Right renal pelvis (tissue), 4 donors: ENCODE data around the gene AFDN. TPM values are rescaled to one million over a fixed set of nuclear protein-coding genes. Genes with fewer than 3 reads are reported as not detected.
"Not testable (repeated sequence)": the region's sequence is repeated elsewhere in the genome, so short reads cannot be mapped to it uniquely, and the experiment has no call there.

ENCODE experiments used
- DNase-seq, 4 donors: peaks; one replicate each; pipeline ENCODE4 v3.0.0-alpha.2; 2013; ENCODE audit warnings: low read depth in 4 of 4, low spot score in 3 of 4, missing footprints in 1 of 4
- polyA plus RNA-seq, 4 donors: library from polyadenylated mRNA; unstranded; fragments of 120-200 nt; gene quantifications; one replicate each; pipeline ENCODE4 v1.2.1, GENCODE V29; 2013; ENCODE audit not compliant: insufficient read length in 4 of 4

The AFDN gene
- polyA plus RNA-seq, 4 donors: 162 to 199 (median 171) TPM

DNA sequence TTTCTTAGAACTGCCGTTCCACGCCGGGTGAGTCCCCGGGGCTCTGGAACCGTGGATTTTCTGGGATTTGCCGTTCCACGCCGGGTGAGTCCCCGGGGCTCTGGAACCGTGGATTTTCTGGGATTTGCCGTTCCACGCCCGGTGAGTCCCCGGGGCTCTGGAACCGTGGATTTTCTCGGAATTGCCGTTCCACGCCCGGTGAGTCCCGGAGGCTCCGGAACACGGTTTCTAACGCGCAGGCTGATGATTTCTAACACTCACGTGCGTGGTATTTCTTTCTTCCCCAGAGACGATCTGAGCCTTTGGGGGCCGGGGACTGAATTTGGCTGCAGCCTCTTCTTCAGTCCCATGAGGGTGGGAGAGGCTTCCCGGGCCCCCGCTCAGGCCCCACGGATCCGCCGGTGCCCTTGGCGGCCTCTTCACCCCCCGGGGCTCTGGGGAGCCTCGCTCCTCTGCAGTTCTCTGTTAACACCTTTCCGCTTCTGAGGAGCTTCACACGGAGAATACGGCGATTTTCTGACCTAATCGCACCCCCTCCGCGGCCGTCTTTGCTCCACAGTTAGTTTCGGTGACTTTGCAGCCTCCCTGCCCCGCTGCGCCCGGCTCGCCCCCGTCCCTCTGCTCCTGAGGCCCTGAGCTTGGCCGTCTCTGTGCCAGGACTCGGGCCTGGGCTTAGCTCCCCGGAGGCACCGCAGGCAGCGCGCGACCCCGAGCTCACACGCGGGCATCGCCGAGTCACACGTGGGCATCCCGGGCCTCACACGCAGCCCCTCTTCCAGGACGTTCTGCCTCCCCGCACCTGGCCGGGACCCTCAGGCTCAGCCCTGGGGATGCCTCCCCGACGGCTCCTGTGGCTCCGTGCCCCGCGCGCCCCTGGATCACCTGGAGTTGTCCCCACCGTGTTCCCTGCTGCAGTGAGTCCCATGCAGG, 163.6 kb downstream of the AFDN start:
- no peak for DNase-seq

DNA sequence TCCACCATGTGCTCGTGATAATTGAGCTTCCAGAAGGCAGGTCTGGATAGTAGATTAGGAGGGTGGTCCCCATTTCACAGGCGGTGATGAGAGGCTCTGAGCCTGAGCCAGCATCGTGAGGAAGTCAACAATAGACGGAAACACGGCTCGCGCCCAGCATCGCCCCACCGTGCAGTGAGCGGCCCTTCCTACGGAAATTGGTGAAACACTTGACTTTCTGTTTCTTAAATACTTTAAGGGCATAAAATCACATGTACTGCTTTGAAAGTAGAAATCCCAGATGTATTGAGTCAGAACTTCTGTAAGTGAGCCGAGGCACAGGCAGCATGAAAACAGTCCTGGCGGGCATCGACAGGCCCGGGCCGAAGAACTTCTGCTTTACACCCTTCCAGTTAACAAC, 166.5 kb downstream of the AFDN start:
- no peak for DNase-seq

DNA sequence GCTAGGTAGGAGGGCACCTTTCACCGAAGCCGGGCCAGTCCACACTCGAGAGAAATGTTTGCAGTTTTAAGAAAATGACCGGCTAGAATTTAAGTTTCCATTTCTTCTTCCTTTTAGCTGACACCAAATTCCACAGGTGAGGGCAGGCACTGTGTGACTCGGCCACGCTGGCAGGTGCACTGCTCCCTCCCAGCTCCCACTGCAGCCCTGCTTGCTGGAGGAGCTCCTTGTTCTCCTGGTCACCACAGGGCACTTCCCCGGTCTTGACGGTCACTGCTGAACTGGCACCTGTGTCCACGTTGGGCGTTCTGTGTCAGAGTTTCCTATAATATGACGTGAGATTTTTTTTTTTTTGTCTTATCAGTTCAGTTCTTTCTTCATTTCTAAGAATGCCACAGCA, 167.1 kb downstream of the AFDN start:
- no peak for DNase-seq

DNA sequence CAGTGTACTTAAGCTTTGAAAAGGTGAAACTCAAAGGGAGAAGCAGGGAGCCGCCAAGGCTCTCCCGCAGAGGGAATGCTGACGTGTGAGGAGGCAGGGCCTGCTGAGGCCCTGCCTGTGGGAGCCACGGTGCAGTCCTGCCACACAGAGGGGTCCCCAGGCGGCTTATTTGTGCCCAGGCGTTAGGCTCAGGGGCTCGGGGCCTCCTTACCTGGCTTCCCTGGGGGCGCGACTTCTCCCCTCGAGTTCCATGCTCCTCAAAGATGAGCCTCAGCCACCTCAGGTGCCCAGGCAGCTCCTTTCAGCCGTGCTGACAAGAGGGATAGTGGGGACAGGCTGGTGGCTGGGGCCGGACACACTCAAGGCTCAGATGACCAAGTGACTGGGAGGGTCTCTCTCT, 168.6 kb downstream of the AFDN start:
- no peak for DNase-seq

DNA sequence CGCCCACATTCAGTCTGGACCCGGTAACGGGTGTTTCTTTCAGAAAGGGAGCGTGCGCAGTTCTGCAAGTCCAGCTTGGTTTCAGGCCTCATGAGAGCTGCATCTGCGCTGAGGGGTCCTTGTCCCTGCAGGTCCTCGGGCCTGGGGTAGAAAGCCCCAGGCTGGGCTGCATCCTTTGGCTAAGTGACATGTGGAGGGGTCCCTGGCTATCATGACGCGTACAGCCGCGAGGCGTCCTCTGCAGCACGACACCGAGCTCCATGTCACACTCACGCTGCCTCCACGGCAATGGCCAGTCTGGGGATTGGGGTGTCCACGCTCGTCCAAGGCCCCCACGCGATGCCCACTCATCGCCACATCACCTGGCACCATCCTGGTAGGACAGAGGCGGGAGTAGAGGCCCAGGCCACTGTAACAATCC, 169.0 kb downstream of the AFDN start:
- DNase-seq: no peak

DNA sequence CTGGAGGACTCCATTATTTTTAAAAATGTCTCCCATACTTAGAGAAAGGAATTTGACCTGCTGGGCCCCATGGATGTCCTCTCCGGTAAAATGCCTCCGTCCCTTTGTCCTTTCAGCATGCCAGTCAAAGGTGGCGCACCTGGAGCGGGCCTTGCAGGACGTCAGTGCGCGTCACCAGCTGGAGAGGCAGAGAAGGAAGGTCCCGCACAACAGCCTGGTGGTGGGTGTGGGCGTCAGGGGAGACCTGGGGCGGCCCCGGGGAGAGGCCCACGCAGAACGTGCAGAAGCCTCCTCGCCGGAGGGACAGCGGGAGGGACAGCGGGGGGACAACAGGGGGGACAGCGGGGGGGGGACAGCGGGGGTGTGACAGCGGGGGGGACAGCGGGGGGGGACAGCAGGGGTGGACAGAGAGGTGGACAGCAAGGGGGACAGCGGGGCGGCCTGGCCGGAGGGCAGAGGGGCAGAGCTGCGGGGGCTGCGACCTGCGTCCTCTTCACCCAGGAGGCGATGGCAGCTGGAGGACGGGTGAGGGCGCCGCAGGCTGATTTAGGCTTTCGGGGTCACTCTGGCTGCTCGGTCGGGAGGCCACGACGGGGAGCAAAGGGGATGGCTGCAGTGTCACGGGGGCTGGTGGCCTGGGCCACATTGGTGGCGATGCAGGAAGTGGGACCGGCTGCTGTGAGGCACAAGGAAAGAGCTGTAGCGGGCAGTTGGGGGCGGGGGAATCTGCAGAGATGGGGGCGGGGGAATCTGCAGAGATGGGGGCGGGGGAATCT, 169.9 kb downstream of the AFDN start:
- no peak for DNase-seq

DNA sequence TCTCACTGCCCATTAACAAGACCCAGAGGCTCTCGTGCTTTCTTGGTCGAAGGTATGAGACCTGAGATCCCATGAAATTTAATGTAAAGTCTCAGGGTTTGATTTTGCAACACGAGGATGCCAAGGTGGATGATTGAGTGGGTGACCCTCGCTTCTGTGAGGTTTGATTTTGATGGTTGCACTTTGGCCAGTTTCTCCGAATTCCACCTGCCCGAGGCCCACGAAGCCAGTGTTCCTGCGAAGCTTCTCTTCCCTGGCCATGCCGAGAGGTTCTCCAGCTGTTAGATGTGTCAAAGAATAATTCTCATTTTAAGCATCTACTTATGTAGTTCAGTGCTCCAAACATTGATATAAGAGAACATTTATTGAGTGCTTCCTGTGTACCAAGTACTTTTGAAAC, 170.9 kb downstream of the AFDN start, which contains the start of gene KIF25:
Gene KIF25 (plus strand): TSS at position 30 of the 400 bp plus-strand sequence. CDS start 31,915 bp downstream, outside the sequence.
- DNase-seq: no peak

DNA sequence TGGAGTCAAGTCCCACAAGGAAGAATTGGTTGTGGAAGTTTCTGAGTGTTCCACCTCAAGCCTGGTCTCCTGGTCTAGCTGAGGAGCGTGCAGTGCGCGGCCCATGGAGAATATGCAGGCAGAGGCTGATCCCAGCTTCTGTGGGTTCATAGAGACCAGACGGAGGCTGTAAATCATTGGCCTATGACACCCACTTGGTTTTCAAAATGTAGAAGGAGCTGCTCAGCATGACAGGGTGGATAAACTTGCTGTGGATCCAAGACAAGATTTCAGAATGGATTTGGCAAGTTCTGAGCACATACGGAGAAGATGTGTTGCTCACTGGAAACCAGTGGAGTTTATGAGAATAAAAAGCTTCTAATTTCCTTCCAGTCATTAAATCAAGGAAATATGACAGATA, 171.5 kb downstream of the AFDN start:
- no peak for DNase-seq

DNA sequence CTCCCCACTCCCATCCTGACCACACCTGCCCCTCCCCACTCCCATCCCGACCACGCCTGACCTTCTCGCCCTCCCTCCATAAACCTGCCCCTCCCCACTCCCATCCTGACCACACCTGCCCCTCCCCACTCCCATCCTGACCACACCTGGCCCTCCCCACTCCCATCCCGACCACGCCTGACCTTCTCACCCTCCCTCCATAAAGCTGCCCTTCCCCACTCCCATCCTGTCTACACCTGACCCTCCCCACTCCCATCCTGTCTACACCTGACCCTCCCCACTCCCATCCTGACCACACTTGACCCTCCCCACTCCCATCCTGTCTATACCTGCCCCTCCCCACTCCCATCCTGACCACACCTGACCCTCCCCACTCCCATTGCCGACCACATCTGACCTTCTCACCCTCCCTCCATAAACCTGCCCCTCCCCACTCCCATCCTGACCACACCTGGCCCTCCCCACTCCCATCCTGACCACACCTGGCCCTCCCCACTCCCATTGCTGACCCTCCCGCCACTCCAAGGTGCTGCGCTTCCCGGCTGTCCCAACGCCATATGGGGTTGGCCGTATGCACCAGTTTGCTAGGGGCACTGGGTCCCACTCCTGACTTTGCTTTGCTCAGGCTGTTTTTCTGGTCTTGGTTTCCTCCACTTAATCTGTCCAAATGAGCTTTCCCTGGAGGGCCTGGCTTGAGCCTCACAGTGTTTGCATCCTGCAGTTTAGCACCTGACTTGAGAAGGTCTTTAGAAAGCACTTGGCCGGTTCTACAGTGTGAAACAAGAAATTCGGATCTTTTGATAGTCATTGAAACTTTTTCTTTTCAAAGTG, 173.7 kb downstream of the AFDN start:
- DNase-seq: no peak

DNA sequence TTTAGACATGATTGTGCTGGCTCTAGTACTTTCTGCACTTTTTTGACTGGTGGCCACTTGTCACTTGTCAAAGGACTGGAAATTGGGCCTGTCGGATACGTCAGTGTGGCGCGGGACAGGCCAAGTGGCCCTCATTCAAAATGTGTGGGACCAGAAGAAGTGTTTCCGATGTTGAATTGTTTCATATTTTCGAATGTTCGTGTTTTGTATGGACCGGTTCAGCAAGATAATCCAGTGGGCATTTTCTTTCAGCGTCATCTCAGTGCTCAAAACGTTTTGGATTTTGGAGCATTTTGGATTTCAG, 174.3 kb downstream of the AFDN start:
- DNase-seq: no peak

DNA sequence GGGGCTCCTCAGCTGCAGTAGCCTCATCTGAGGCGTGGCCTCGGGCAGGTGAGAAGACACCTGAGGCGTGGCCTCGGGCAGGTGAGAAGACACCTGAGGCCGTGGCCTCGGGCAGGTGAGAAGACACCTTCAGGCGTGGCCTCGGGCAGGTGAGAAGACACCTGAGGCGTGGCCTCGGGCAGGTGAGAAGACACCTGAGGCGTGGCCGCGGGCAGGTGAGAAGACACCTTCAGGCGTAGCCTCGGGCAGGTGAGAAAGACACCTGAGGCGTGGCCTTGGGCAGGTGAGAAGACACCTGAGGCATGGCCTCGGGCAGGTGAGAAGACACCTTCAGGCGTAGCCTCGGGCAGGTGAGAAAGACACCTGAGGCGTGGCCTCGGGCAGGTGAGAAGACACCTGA, 174.8 kb downstream of the AFDN start:
- not testable (repeated sequence) for DNase-seq

DNA sequence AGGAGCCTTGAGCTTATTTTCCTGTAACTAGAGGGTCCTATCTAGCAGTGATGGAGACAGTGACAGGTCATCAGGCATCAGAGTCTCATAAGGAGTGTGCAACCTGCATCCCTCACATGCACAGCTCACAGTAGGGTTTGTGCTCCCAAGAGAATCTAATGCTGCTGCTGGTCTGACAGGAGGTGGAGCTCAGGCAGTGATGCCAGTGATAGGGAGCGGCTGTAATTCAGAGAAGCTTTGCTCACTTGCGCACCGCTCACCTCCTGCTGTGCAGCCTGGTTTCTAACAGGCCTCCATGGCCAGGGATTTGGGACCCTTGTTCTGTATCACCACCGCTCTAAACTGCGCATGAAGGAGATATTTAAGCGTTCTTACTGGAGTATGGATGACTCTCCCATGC, 176.1 kb downstream of the AFDN start:
- no peak for DNase-seq

DNA sequence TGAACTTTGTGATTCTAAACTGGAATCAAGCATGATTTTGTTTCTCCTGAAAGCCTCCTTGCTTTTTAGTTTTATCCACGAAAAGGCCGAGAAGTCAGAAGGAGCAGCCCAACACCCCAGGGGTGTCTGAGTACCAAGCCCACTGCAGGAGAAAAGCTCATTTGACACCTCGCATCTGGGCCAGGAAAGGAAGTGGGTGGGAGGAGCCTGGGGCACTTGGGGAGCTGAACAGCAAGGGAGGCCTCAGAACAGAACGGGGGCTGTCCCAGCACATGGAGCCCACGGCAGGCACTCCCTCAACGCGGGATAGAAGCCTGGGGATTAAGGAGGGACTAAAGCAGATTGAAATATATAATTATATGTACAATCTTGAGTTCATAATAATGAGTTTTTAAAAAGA, 177.3 kb downstream of the AFDN start:
- no peak for DNase-seq

DNA sequence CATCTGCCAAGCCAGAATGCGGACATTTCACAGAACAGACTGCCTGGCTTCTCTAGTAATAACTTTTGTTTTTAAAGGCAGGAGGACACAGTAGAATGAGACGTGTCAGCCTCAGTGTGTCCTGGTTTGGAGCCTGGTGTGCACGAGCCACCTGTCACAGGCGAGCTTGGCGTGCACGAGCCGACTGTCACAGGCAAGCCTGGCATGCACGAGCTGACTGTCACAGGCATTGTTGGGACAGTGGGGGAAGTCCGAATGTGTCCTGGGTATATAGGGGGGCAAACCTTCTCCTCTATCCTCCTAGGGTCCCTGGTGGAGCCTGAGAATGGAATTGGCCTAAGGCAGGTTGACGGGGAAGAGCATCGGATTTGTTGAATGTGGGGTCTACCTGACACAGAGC, 178.2 kb downstream of the AFDN start:
- DNase-seq: no peak

DNA sequence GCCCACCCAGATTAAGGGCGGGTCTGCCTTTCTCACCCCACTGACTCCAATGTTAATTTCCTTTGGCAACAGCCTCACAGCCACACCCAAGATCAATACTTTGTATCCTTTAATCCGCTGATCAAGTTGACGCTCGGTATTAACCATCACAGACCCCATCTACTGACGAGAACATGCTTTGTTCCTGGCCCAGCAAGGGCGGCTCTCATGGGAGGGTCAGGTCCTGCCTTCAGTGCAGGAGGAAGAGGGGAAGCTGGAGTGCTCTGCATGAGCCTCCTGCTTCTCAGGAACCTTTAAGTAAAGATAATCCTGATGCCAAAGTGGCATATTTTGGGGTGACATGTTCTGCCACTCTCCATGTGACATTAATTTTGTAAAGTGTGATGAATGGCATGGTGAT, 179.1 kb downstream of the AFDN start:
- DNase-seq: no peak

DNA sequence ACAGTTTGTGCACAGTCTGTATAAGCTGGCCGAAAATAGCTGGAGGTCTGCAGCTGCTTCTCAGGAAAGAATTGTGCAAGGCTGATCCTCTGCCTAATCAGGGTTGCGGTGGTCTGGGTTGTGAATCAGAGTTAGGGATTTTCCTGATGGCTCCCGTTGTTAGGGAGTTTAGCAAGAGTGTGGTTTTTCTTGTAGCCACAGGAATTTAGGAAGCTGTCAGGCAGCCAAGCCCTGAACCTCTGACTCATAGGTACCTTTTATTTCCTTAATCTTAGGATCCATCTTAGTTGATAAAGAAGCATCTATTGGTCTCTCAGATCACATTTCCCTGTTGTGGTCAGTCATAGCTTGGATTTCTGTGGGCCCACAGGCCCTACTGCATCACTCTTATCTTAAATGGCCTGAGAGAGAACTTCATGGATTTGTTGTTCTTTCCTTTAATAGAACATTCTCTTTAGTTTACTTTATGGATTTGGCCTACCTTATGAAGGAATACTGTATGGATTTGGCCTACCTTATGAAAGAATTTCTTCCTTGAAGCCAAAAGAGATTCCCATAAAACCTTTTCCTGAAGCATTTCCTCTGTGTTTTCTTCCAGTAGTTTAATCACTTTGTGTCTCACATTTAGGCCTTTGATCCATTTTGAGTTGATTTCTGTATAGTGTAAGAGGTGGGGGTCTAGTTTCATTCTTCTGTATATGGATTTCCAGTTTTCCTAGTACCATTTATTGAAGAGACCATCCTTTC, 181.1 kb downstream of the AFDN start:
- DNase-seq: no peak

DNA sequence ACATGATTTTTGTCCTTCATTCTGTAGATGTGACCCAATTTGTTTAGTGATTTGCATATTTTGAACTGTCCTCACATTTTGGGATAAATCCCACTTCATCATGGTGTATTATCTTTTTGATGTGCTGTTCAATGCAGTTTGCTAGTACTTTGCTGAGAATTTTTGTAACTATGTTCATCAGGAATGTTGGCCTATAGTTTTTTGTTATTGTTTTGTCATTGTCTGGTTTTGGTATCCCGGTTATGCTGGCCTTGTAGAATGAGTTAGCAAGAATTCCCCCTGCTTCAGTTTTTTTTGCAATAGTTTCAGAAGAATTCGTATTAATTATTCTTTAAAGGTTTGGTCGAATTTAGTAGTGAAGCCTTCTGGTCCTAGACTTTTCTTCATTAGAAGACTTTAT, 182.6 kb downstream of the AFDN start:
- DNase-seq: no peak

DNA sequence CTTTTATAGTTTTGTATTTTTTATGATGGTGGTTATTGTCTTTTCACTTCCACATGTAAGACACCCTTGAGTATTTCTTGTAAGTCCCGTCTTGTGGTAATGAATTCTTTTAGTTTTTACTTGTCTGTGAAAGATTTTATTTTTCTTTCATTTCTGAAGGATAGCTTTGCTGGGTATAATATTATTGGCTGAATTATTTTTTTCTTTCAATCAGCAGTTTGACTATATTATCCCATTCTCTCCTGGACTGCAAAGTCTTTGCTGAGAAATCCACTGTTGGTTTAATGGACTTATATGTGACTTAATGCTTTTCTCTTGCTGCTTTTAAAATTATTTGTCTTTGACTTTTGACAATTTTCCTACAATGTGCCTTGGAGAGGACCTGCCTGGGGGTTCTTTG, 184.6 kb downstream of the AFDN start:
- no peak for DNase-seq

DNA sequence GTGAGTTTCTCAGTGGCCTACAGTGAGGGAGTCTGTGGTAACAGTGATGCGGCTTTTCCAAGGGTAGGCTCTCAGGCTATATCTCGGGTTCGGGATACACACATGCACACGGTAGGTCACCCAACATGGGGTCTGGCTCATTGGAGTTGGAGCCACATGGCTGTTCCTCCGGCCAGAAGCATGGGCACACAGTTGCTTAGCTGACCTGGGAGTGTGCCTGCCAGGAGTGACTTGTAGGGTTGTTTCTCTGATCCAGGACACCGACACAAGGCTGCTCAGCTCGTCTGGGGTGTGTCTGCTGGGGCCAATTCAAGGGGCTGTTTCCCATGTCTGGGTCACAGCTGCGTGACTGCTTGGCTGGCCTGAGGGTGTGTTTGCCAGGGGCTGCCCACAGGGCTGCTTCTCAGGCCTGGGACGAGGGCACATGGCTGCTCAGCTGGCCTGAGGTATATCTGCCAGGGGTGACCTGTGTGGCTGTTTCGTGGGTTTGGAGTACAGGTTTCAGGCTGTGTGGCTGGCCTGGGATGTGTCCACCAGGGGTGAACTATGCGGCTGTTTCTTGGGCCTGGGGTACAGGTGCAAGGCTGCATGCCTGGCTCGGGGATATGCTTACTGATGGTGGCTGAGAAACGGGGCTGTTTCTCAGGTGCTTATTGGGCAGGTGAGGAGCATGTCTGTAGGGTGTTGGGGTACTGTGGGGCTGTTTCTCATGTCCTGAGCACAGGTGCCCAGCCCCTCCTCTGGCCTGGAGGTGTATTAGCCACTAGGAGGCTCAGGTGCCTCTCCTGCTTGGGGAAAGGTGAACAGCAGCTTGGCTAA, 185.9 kb downstream of the AFDN start:
- DNase-seq: no peak
